Ammon's horn (tissue), 1 donor: Measurements from ENCODE around the gene SOX12.

Experiments used
- DNase-seq: peaks from one replicate; pipeline ENCODE4 v3.0.0-alpha.2; 2016; ENCODE audit warnings: low spot score

The SOX12 gene

GRCh38 chr20:301886-302848 lies 23.2 kb upstream of the SOX12 start:
- DNase-seq, result no peak

GRCh38 chr20:305745-306144 lies 19.6 kb upstream of the SOX12 start:
- no peak for DNase-seq

- DNase-seq, result no peak
These were observed 16.8 kb upstream of the SOX12 start for GRCh38 chr20:308427-309038.

GRCh38 chr20:309306-309840 lies 16.0 kb upstream of the SOX12 start:
- peak; percentile 64 for DNase-seq

GRCh38 chr20:309841-310644 lies 15.3 kb upstream of the SOX12 start:
- peak; percentile 100 for DNase-seq

- no peak for DNase-seq
These were observed 14.7 kb upstream of the SOX12 start for GRCh38 chr20:310645-311044.

GRCh38 chr20:311609-312008 lies 13.7 kb upstream of the SOX12 start:
- no peak for DNase-seq

- no peak for DNase-seq
These were observed 13.3 kb upstream of the SOX12 start for GRCh38 chr20:312067-312466.

GRCh38 chr20:312866-313265 lies 12.5 kb upstream of the SOX12 start:
- no peak for DNase-seq

GRCh38 chr20:313402-313801 lies 11.9 kb upstream of the SOX12 start:
- no peak for DNase-seq

- no peak for DNase-seq
These were observed 11.4 kb upstream of the SOX12 start for GRCh38 chr20:313948-314347.

GRCh38 chr20:316316-317068 lies 8.9 kb upstream of the SOX12 start:
- DNase-seq, result no peak

GRCh38 chr20:324177-325044 lies 941 bp upstream of the SOX12 start:
- peak; percentile 90 for DNase-seq

- peak; percentile 73 for DNase-seq
These were observed 715 bp downstream of the SOX12 start for GRCh38 chr20:325889-326644.

- DNase-seq, result peak; percentile 33
These were observed 1.4 kb downstream of the SOX12 start for GRCh38 chr20:326645-327185.

GRCh38 chr20:327186-328026 lies 2.1 kb downstream of the SOX12 start:
- peak; percentile 89 for DNase-seq

GRCh38 chr20:328027-328974 lies 2.9 kb downstream of the SOX12 start:
- DNase-seq, result no peak
